GM10248 (cell line): ENCODE results near the gene CMKLR1.
A peak's percentile ranks its signal among the peaks of the same experiment; 100 is the strongest.

Experiments used
- CTCF ChIA-PET: fragments of 300-600 bp; sonication (Branson Sonifier 250); formaldehyde crosslinking; extraction: SDS; loops from one replicate; lab custom pipeline; 2021; ENCODE audit warnings: antibody characterized with exemption; lab: Yijun Ruan, JAX
- POLR2A ChIA-PET: fragments of 350-650 bp; sonication (Branson Sonifier 250); formaldehyde crosslinking; extraction: SDS; loops from one replicate; lab custom pipeline; 2020; ENCODE audit warnings: antibody characterized with exemption; lab: Yijun Ruan, JAX
- DNase-seq: peaks from one replicate; pipeline ENCODE4 v3.0.0; 2012; ENCODE audit errors: extremely low spot score
- TF ChIP-seq, protein P1 (sequence below): IDR thresholded peaks from 2 replicates; pipeline ENCODE4 v1.5.1; 2012; ENCODE audit warnings: mild to moderate bottlenecking, low read depth; ENCODE audit errors: extremely low read depth, missing control alignments, control extremely low read depth

Gene CMKLR1

DNA sequence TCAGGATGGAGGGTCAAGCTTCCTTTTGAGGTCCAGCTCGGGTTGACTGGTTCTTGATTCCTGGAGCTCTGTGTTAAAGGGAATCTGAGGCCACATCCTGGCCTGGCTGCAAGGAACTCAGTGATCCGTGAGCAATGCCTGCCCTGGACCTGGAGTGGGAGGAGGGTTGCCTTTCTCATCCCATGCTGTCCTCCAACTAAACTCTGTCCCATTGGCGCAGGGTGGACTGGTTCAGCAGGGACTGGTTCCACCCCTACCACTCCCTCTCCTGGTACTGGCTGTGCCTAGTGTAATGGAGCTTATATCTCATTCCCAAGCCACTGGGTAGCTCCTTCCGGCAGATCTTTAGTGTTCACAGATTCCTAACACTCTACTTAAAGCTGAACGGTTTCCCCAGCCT is 3.9 kb upstream of the CMKLR1 start:
- ChIA-PET CTCF (interaction anchor here (1.0 to 1.6 kb wide), 6 partner anchors 8 to 169 kb away, joined by 3 to 5 read pairs (median 3); no protein-coding TSS in a partner anchor), POLR2A (no interaction called here)
- TF ChIP-seq, protein P1, sequence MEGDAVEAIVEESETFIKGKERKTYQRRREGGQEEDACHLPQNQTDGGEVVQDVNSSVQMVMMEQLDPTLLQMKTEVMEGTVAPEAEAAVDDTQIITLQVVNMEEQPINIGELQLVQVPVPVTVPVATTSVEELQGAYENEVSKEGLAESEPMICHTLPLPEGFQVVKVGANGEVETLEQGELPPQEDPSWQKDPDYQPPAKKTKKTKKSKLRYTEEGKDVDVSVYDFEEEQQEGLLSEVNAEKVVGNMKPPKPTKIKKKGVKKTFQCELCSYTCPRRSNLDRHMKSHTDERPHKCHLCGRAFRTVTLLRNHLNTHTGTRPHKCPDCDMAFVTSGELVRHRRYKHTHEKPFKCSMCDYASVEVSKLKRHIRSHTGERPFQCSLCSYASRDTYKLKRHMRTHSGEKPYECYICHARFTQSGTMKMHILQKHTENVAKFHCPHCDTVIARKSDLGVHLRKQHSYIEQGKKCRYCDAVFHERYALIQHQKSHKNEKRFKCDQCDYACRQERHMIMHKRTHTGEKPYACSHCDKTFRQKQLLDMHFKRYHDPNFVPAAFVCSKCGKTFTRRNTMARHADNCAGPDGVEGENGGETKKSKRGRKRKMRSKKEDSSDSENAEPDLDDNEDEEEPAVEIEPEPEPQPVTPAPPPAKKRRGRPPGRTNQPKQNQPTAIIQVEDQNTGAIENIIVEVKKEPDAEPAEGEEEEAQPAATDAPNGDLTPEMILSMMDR: no peak
- no peak for DNase-seq

DNA sequence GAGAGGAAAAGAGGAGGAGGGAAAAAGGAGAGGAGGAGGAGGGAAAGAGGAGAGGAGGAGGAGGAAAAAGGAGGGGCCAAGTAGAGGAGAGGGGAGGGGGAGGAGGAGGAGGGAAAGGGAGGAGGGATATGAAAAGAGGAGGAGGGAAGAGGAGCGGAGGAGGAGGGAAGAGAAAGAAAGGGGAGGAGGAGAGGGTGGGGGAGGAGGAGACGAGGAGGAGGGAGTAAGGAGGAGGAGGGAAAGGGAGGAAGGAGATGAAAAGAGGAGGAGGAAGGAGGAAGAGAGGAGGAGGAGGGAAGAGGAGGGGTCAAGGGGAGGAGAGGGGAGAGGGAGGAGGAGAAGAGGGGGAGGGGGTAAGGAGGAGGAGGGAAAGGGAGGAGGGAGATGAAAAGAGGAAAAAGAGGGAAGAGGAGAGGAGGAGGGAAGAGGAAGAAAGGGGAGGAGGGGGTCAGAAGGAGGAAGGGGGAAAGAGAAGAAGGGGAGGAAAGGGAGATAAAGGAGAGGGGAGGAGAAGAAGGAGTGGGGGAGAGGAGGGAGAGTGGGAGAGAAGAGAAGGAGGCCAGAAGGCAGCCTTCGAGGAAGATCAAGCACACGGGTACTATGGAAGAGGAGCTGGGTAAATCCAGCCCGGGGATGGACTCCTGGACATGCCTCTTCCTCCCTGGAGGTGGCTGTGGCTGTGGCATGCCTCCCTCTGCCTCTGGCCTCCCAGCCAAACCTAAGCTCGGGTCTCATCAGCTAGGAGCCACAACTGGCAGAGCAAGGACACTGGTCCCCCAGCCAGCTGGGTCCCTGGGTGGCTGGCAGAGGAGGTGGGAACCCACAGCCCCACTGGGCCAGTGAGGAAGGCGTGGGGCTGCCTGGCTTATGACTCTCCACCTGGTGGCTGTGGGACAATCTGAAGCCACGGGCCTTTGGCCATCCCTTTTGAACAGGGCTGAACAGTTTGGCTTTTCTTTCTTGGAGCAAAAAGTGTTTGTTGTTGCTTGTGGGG is 3.0 kb upstream of the CMKLR1 start:
- ChIA-PET CTCF (interaction anchor here (1.1 to 1.6 kb wide), 5 partner anchors 8 to 57 kb away, joined by 3 to 5 read pairs (median 3); no protein-coding TSS in a partner anchor), POLR2A (no interaction called here)
- DNase-seq: no peak
- TF ChIP-seq, protein P1: peak; percentile 2

DNA sequence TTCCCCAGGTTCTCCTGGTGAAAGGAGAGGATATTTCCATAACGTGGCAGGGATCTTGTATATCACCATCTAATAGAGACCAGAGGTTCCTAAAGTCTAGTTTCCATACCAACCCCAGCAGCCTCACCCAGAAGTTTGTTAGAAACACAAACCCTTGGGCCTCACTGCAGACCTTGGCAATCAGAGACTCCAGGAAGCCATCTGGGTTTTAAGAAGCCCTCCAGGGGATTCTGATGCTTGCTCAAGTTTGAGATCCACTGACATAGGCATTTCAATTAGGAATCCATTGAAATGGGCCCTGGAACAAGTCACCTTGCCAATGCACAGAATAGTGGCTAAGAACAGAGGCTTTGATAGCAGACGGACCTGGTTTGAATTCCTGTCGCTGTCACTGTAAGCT is 2.2 kb upstream of the CMKLR1 start:
- DNase-seq: no peak
- ChIA-PET POLR2A (no interaction called here), CTCF (no interaction called here)
- TF ChIP-seq, protein P1: no peak

- ChIA-PET CTCF (interaction anchor here (1.4 to 1.6 kb wide), 2 partner anchors 15 to 106 kb away, joined by 4 to 7 read pairs; no protein-coding TSS in a partner anchor), POLR2A (no interaction called here)
- DNase-seq: no peak
- TF ChIP-seq, protein P1: no peak
These were observed 926 bp upstream of the CMKLR1 start for GRCh38 chr12:108340037-108340436.

DNA sequence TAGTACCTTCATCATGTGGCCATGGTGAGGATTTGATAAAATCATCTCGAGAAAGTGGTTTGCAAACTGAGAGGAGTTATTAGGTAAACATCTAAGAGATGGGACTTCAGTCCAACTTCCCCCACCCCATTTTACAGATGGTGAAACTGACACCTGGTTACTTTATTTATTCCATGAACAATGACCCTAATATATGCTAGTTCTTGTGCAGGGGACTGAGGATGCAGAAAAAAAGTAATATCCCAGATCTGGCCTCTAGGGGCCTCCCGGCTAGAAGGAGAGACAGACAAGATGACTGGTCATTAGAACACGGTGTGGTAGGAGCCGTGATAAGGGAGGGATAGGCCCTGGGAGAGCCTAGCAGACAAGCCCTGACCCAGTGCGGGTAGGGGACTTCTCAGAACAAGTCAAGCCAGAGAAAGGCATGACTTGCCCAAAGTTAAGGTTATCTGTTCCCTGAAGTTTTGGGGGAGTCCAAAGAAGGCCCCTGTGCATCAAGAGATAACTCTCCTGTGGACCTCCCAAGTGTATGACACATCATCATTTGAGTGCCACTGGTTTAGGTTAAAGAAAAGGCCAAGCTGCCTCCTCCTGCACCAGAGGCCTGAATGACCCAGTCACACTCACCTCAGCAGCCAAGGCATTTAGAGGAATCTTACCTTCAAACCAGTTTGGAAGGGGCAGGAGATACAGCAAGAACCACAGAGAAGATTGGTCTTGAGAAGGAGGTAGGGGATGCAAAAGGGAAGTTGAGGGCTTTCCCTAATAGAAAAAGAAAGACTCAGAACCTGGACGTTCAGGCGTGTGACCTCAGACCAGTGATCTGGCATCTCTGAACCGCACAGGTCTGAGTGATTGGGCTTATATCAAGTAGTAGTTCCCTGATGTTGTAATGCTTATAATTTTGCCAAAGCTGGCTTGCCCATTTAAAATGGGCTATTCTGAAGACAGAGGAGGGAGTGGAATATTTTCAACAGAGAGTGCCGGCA is 1.6 kb downstream of the CMKLR1 start:
- POLR2A ChIA-PET: no interaction called here
- peak; percentile 61 for DNase-seq
- CTCF ChIA-PET: interaction anchor here (0.7 to 2.9 kb wide), 9 partner anchors 12 to 175 kb away, joined by 3 to 10 read pairs (median 4); no protein-coding TSS in a partner anchor
- TF ChIP-seq, protein P1: peak; percentile 44
